ENCODE results near the gene HLCS.

- no peak for TF ChIP-seq JUND (IDR thresholded peaks at IDR 0.05; ENCODE audit: low read length)
- no peak for TF ChIP-seq POLR2AphosphoS5 (IDR thresholded peaks at IDR 0.05; ENCODE audit: low read depth, low read length)
- TF ChIP-seq JUN (IDR thresholded peaks at IDR 0.05; ENCODE audit: low read depth, low read length), result no peak
- no peak for TF ChIP-seq BCL11A (IDR thresholded peaks at IDR 0.05; ENCODE audit: low read depth in 2 of 2, low read length in 2 of 2)
These were observed 189.4 kb downstream of the HLCS start for GRCh38 chr21:36776981-36777617.

Measured in H1 (cell line).